ENCODE measurements around the gene SSC5D.

The SSC5D gene

GRCh38 chr19:55497763-55498162 is 9.5 kb downstream of the SSC5D start:
- FAIRE-seq (no peak), DNase-seq (ENCODE audit: extremely low spot score, insufficient read length, low read depth) (no peak)

GRCh38 chr19:55498246-55498840 is 10.1 kb downstream of the SSC5D start:
- no peak for FAIRE-seq

GRCh38 chr19:55500368-55500952 is 12.2 kb downstream of the SSC5D start:
- FAIRE-seq = no peak

More at GRCh38 chr19:55498246-55498840, 10.1 kb downstream of the SSC5D start:
- no peak for DNase-seq (ENCODE audit: extremely low spot score, insufficient read length, low read depth)

GRCh38 chr19:55502197-55502952 is 14.1 kb downstream of the SSC5D start:
- FAIRE-seq (no peak), DNase-seq (ENCODE audit: extremely low spot score, insufficient read length, low read depth) (no peak)

More at GRCh38 chr19:55500368-55500952, 12.2 kb downstream of the SSC5D start:
- DNase-seq (ENCODE audit: extremely low spot score, insufficient read length, low read depth) = no peak

GRCh38 chr19:55503157-55503501 is 14.9 kb downstream of the SSC5D start:
- FAIRE-seq (no peak), DNase-seq (ENCODE audit: extremely low spot score, insufficient read length, low read depth) (no peak)

- FAIRE-seq = peak; percentile 94
Measured at GRCh38 chr19:55503502-55504251, 15.4 kb downstream of the SSC5D start.

GRCh38 chr19:55504252-55504603 is 16.0 kb downstream of the SSC5D start:
- no peak for FAIRE-seq
- no peak for DNase-seq (ENCODE audit: extremely low spot score, insufficient read length, low read depth)

More at GRCh38 chr19:55503502-55504251, 15.4 kb downstream of the SSC5D start:
- DNase-seq (ENCODE audit: extremely low spot score, insufficient read length, low read depth) = peak; percentile 99

- FAIRE-seq (no peak), DNase-seq (ENCODE audit: extremely low spot score, insufficient read length, low read depth) (no peak)
Measured at GRCh38 chr19:55504981-55505380, 16.7 kb downstream of the SSC5D start.

GRCh38 chr19:55508120-55508519 is 19.9 kb downstream of the SSC5D start:
- DNase-seq (ENCODE audit: extremely low spot score, insufficient read length, low read depth) = no peak

GRCh38 chr19:55516878-55517620 is 28.8 kb downstream of the SSC5D start:
- DNase-seq (ENCODE audit: extremely low spot score, insufficient read length, low read depth) (peak; percentile 100), FAIRE-seq (peak; percentile 99)

More at GRCh38 chr19:55508120-55508519, 19.9 kb downstream of the SSC5D start:
- no peak for FAIRE-seq

- DNase-seq (ENCODE audit: extremely low spot score, insufficient read length, low read depth) (no peak), FAIRE-seq (no peak)
Measured at GRCh38 chr19:55519451-55520311, 31.4 kb downstream of the SSC5D start.

- DNase-seq (ENCODE audit: extremely low spot score, insufficient read length, low read depth) (no peak), FAIRE-seq (no peak)
Measured at GRCh38 chr19:55520691-55521292, 32.6 kb downstream of the SSC5D start.

GRCh38 chr19:55525289-55526101 is 37.3 kb downstream of the SSC5D start:
- DNase-seq (ENCODE audit: extremely low spot score, insufficient read length, low read depth) (no peak), FAIRE-seq (no peak)

GRCh38 chr19:55526216-55527196 is 38.3 kb downstream of the SSC5D start:
- FAIRE-seq (no peak), DNase-seq (ENCODE audit: extremely low spot score, insufficient read length, low read depth) (no peak)

GRCh38 chr19:55527197-55528029 is 39.2 kb downstream of the SSC5D start:
- FAIRE-seq (no peak), DNase-seq (ENCODE audit: extremely low spot score, insufficient read length, low read depth) (no peak)

Measured in GM18507 (cell line).